NCI-H2107 (cell line): ENCODE results near the gene TBC1D22A.

Experiments used
- DNase-seq: peaks from one replicate; lab custom pipeline; 2025; lab: John Stamatoyannopoulos, UW

The TBC1D22A gene

DNA sequence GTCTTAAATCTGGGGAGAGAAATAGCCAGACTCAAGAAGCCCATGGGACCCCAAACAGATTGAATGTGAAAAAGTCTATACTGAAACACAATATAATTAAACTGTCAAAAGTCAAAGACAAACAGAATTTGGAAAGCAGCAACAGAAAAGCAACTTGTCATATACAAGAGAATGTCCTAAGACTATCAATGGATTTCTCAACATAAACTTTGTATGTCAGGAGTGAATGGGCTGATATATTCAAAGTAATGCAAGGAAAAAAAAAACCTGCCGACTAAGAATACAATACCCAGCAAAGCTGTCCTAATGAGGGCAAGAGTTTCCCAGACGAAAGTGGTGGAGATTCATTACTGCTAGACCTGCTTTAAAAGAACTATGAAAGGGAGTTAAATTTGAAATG is 73.2 kb downstream of the TBC1D22A start:
- no peak for DNase-seq

DNA sequence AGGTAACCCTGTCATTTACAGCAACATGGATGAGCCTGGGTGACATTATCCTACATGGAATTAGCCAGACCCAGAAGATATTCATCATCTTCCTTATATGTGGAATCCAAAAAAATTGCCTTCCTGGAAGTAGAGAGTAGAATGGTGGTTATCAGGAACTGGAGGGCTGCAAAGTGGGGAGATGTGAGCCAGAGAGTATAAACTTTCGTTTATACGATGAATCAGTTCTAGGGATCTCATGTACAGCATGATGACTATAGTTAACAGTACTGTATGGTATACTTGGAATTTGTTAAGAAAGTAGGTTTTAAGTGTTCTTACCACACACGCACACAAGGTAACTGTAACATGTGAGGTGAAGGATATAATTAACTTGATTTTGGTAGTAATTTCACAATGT is 79.1 kb downstream of the TBC1D22A start:
- no peak for DNase-seq

DNA sequence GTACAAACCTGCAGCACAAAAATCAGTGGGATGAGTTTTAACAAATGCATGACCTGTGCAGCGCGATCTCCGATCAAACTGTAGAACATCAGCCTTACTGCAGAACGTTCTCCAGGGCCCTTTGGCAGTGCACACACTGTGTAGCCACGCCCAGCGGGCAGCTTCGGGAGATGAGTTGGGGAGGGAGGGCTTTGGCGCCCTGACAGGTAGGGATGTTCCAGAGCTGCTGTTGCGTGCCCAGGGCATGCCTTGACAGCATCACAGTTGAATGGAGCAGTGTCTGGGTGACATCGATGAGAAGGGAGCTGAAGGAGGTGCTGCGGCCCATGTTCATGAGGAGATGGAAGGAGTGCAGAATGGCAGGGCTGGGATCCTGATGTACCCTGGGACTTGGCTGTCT is 80.2 kb downstream of the TBC1D22A start:
- DNase-seq: no peak

DNA sequence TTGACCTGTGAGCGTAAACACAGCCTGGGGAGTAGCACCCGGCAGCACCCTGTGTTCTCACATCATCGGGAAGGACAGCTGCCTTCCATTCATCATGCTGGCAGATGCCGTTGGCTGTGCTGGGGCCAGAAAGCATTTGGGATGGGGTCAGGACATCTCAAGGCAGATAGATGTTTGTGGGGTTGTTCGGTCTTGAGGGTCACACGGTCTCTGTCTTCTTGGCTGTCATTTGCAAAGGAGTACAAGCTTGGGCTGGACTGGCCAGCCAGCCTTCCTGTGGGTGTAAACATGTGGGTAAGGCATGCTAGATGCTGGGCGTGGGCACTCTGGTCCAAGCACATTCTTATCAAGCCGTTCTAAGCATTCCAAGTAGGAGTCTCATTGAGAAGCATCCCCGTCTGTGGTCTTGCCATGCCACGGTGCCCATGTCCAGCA is 81.4 kb downstream of the TBC1D22A start:
- DNase-seq: no peak

DNA sequence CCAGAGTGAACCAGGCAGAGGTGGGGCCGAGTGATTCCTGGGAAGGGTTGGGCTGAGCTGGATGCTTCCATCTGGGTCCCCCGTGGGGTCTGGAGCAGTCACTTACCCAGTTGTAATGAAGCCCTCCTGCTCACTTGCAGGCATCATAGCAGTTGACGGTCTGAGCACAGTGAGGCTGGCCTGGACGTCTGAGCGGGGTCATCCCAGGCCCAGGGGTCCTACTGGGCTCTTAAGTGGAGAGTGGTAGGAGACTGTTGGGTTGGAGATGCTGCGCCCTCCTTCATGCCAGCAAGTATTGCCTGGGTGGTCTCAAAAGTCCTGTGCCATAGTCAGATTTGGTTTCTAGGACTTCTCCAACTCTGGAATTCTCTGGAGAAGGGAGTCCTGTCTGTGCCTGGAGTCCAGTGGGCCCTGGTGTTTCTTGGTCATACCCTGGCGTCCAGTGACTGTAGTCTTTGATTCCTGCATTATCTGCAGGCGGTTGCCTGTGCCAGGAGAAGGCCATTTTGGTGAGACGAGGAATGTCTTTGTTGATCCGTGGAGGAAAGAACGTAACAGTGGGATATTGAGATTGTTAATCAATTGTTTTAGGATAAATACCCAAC is 82.3 kb downstream of the TBC1D22A start:
- DNase-seq: no peak

DNA sequence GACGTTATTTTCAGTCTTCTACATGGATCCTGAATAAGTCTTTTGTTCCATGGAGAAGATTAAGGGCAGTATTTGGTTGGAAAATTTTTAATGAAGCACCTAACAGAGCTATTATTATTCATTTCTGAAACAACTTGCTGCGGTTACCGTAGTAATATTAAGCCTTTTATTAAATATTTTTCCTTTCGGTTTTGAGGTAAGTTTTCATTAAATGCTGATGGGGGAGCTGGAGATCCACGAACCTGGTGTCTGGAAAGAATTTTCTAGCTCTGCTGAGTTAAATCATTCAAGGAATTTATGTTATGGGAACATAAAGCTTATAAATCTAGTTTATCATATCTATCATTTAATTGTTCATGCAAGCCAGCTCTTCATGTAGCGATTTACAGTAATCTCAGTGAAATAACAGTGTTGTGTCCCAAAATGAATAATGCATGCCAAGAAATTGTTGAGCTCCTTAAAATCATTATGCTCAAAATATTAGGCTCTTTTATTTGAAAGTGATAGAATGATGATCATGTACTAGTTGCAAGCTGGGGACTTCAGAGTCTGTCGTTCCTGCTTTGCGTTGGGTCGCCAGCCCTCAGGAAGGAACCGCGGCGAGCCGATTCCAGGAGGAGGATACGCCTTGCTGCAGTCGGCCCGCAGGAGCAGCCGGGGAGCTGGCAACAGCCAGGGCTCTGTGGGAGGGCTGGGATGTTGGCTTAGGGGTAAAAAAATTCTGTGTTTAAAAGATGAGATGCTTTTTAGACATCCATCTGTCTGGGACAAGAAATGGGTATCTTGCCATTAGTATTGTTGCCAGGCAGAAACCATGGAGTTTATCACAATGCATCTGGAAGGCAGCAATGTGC is 83.1 kb downstream of the TBC1D22A start:
- no peak for DNase-seq

DNA sequence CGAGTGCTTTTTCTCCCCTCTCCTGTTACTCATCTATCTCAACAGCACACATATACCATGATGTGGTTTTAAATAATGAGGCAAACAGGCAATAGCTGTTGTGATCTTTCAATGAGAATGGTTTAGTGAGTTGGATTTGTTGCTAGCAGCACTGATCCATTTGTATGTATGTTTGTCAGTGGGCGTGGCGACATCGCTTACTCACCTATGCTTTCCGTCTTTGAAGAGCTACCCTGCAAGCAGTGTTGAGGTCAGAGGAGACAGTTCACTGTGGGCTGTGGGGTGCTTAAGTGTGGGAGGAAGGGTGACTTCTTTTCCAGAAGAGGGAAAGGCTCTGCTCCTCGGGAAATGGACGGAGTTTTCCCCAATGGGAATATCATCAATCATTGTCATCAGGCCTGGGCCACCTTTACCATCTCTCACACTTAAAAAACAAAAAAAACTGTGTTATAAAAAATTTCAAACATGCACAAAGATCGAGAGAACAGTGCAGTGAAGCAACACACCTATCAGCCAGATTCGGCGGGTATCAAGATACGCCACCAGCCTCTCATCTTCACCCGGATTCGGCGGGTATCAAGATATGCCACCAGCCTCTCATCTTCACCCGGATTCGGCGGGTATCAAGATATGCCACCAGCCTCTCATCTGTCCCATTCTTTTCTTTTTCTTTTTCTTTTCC is 83.8 kb downstream of the TBC1D22A start:
- DNase-seq: no peak

DNA sequence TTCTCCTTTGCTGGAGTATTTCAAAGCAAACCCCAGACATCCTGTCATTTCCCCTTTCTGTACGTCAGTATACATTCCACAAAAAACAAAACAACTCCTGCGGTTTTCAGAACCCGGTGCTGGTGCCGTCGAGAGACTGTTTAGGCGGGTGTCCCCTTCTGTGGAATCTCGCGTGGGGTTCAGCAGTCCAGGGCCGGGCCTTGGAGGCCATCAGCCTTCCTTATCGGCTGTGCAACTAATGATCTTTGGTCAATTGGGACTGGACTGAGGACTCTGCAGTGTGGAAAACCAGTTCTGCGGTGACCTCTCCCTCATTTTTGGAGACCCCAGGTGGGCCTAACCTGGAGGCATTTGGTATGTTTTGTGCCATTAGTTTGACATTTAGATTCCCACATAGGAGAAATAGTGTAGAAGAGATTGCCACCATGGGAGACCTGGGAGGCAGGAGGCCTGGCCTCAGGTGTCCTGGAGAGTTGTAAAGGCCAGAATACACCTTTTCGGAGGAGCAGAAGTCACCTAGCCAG is 84.4 kb downstream of the TBC1D22A start:
- no peak for DNase-seq

DNA sequence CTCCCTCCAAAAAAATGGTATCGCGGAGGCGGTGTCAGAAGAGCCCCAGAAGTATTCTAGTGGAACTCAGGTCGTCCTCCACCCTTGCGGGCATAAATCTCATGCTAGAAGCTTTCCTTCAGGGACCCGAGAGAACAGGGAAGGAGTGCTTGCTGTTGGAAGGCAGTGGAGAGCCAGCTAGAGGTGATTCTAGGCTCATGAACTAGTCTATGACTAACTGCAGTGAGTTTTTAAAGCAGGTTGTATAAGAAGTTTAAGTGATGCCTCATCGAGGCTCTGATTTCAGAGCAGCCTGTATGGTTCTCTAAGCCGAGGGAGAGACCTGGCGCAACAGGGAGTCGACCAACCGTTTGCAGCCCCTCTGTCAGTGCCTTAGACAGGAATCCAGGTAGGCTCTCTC is 85.7 kb downstream of the TBC1D22A start:
- no peak for DNase-seq

DNA sequence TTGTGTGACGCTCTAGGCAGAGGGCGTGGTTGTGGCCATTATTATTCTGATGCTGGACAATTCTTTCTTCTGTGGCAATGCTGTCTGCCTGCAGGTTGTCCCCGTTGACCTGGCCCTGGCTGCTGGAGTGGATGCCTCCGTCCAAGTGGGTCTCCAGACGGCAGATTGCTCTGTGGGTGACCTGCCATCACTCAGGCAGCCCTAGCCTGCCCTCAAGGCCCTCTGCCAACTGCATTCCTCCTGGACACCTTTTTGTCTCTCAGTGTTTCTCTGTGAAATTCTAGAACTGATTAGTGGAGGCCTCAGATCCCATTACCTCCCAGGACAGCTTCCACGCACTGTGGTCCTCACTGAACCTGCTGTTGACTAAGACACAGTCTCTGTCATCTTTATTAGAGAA is 86.7 kb downstream of the TBC1D22A start:
- DNase-seq: no peak

DNA sequence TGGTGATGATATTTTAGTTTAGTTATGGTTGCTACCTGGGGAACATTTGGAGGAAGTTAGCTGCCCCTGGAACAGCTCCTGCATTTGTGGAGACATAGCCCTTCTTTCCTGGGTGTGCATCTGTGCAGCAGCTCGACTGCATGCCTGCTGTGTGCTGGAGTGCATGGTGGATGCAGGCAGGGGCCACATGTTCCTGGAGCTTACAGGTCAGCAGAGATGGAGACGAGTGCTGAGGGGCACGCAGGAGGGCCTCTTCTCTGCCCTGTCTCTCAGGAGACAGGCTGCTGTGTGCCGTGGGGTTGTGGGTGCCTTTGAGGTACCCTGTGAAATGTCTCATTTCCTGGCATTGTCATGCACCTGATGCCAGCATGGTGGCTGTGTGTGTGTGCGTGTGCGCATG is 87.5 kb downstream of the TBC1D22A start:
- no peak for DNase-seq

DNA sequence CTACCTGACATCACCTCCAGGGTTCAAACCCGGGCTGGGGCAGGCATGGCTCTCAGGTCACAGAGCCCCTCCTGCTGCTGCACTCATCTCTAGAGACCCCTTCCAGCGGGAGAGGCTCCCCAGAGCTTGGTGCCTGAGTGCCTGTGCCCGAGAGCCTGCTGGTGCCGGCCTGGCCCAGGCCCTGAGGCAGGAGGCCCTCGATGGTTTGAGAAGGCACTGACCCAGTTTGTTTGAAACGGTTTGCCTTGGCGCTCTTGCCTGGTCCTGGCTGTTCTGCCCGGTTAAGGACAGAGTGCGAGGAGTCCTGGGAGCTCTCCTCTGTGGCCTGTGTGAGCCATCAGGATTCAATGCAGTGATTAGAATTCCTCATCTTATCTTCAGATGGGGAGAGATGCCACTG is 88.9 kb downstream of the TBC1D22A start:
- no peak for DNase-seq

DNA sequence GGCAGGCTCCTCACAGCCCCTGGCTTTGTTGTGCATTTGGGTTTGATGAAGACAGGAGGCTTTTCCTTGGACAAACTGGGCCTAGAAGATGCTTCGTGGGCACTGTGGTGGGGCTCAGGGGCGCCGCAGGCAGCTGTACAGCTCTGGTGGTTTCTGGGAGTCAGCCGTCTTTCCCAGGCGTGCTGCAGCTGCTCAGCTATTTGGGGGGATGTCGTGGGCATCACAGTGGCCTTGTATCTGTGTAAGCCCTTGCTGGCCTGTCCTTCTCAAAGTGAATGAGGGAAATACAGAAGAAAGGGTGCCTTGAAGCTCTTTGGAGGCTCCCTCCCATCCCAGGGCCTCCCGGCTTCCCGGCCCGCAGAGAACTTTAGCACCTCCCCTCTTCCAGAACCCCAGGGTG is 89.5 kb downstream of the TBC1D22A start:
- DNase-seq: no peak

DNA sequence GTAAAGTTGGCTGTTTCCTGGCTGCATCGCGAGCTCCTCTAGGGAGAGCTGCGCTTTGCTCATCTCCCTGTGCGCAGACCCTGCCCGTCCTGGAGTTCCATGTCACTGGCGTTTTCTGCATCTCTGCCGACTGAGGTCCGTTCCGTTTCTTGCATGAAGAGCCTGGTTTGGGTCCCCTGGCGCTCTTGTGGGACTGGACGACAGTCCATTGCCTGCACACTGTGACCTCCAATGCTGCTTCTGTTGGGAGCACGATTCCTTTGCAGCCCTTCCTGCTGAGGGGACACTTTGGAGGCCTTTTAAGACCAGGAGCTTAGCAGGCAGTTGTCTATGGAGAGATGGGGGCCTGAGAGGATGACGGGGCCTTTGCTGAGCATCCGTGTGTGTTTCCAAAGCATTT is 90.3 kb downstream of the TBC1D22A start:
- DNase-seq: no peak

DNA sequence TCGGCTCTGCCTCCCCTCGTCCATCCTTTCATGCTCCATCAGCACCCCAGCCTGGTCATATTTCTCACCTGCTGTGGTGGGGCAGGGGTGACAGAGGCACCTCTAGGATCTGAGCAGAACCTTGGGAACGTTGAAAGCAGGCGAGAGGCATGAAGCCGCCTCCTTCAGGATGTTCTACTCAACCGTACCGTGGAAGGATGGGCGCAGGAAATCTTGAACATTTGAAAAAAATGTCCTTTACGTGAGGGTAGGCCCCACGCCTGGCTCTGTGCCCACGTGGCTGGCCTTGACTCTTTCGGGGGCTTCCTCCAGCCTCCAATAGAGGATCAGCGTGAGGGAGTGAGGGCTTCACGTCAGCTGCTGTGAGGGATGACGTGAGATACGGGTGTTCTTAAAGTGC is 90.7 kb downstream of the TBC1D22A start:
- no peak for DNase-seq

DNA sequence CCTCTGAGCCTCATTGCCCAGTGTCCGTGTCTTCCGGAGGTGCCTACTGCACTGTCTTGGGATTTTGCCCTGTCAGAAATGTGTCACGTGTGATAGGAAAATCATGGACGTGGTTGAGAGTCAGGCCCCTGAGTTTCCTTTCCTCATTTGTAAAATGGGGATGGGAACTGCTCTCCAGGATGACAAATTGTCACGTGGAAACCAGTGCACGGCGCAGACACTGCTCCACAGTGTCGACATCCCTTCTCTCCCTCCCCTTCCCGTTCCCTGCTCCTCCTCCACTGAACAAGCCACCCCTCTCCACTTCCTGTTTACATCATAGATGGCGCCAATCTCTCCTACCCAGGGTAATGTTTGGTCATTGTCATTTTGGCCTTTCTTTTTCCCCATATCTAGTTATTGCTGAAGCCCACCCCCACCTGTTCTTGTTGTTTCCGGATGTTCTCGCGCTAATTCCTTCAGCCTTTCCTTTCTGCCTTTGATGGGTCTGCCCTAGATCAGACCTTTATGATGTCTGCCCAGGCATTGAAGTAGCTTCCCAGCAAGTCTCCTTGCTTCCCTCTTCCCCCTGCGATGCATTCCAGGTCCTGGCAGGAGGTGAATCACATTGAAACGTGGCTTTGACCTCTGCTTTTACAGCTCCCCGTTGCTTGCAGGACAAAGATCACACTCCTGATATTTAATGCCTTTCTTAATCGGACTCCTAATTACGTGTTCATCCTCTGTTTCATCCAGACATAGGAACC is 91.8 kb downstream of the TBC1D22A start:
- DNase-seq: no peak

DNA sequence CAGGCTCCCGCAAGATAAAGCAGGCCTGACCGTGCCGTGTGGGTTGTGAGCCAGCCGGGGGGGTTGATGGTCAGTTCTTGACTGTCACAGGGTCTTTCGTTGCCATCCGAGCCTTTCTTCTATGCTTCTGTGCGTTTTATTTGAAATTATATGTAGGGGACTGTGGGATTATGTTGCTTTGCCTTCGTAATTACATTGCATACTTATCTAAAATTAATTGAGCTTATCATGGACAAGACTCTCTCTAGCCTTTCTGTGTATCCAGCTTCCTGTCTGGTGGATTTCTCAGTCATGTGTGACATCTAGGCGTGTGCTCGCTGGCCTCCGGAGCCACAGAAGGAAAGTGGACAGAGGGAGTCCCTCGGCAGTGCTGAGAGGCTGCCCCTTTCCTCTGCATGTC is 93.2 kb downstream of the TBC1D22A start:
- no peak for DNase-seq

DNA sequence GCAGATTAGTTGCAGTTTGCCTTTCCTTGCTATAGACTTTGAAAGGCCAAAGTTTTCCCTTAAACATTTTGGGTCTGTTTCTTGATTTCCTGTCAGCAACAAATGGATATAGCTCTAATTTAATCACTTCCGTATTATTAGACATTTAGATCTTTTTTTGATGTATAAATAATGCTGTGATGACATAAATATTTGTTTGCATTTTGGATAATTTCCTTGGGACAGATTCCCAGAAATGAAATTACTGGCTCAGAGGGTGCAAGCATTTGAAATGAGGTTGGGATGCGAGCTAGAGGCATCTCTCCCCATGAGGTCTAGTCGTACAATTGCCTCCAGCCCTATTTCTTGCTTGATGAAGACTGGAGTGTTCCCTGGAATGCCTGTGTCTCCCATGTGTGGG is 94.2 kb downstream of the TBC1D22A start:
- DNase-seq: no peak

DNA sequence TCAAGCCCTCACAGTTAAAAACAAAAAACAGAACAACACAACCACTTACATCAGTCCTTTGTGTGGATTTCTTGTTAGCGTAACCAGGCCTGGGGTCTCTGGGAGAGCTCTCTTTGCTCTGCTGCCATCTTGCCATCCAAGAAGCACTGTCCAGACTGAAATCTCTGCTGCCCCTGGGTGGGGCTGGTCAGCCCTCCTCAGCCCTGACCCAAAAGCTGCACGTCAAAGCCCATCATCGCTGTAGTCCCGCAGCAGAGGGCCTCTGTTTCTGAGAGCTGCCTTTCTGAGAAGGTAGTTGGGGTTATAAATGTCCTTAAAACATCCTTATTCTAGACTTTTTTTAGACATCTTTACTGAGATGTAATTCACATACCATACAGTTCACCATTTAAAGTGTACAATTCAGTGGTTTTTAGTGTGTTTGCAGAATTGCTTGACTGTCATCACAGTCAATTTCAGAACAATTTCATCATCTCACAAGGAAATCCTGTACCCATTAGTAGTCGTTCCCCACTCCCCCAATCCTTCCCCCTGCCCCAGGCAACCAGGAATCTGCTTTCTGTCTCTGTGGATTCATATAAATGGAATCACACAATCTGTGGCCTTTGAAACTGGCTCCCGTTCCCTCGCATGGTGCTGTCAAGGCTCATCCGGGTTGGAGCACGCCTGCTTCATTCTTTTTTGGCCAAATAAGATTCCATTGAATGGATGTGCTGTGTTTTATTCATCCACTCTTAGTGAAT is 94.9 kb downstream of the TBC1D22A start:
- DNase-seq: no peak

DNA sequence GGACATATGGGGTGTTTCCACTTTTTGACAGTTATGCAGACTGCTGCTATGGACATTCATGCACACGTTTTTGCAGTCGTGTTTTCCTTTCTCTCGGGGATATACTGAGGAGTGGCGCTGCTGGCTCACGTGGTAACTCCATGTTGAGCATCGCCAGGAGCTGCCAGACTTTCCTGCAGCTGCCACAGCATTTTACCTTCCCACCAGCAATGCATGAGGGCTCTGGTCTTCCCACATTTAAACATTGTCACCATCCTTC is 95.4 kb downstream of the TBC1D22A start:
- no peak for DNase-seq

DNA sequence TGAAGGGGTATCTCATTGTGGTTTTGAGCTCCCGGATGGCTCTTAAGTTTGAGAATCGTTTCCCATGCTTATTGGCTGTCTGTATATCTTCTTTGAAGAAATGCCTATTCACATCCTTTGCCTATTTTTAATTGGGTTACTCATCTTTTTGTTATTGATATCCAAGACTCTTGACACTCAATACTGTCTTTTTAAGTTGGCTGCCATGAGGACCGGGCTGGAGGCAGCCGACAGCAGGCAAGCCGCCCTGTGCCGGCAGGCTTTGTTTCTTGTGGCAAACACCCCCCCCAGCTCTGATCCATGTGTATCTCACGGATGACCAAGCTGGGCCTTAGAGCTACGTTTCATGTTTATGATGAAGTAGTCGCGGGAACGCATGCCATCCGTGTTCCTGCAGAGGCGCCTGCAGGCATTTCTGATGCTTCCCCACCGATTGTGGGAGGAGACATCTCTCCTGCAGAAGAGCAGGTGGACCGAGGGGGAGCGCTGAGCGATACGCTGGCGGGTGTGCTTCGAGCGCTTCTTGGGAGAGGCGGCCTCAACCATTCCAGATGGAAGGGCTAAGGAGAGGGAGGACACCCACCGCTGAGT is 95.8 kb downstream of the TBC1D22A start:
- no peak for DNase-seq
